K562 (cell line): ENCODE results near the gene PFN3. TPM values are rescaled to one million over a fixed set of nuclear protein-coding genes. Genes with fewer than 3 reads are reported as not detected.

ENCODE experiments used
- ADNP ChIP-seq: fragments of 200-800 bp; sonication (Bioruptor generic); IDR thresholded peaks from 2 replicates; pipeline ENCODE4 v1.6.1; 2016; ENCODE audit warnings: missing genetic modification characterization, missing compliant biosample characterization
- BRF2 ChIP-seq: IDR thresholded peaks from 3 replicates; pipeline ENCODE4 v1.6.1; 2011; ENCODE audit warnings: borderline replicate concordance, mild to moderate bottlenecking; ENCODE audit not compliant: insufficient read length, insufficient read depth
- DMBX1 ChIP-seq: fragments of 250-450 bp; sonication (Bioruptor Pico); IDR thresholded peaks from 2 replicates; pipeline ENCODE4 v1.8.0; 2022; ENCODE audit warnings: inconsistent platforms, mild to moderate bottlenecking, moderate library complexity, borderline replicate concordance
- ETS2 ChIP-seq: IDR thresholded peaks from 2 replicates; pipeline ENCODE4 v1.6.1; 2016; ENCODE audit warnings: borderline replicate concordance, missing genetic modification characterization, mild to moderate bottlenecking, moderate library complexity, missing compliant biosample characterization; ENCODE audit not compliant: poor library complexity, severe bottlenecking
- FOXA1 ChIP-seq: fragments of 450-650 bp; IDR thresholded peaks from 2 replicates; pipeline ENCODE4 v1.6.1; 2016; ENCODE audit warnings: mild to moderate bottlenecking, borderline replicate concordance
- MIER1 ChIP-seq: fragments of 450-650 bp; IDR thresholded peaks from 2 replicates; pipeline ENCODE4 v1.6.1; 2016; ENCODE audit warnings: antibody characterized with exemption, mild to moderate bottlenecking, low read depth
- NUFIP1 ChIP-seq: fragments of 450-650 bp; IDR thresholded peaks from 2 replicates; pipeline ENCODE4 v1.6.1; 2018; ENCODE audit not compliant: partially characterized antibody
- RBM17 ChIP-seq: fragments of 200-400 bp; formaldehyde crosslinking; IDR thresholded peaks from 2 replicates; pipeline ENCODE4 v1.6.1; 2017; ENCODE audit warnings: low read depth, mild to moderate bottlenecking, low read length, borderline replicate concordance
- SIN3A ChIP-seq, 2 experiments: fragments of 150-350 bp in 1 of 2; IDR thresholded peaks; 2 replicates each; pipeline ENCODE4 v1.6.1; 2011 to 2016; ENCODE audit warnings: borderline replicate concordance in 2 of 2, low read depth in 2 of 2, low read length in 2 of 2, mild to moderate bottlenecking in 2 of 2, moderate library complexity in 2 of 2; ENCODE audit not compliant: control insufficient read depth in 1 of 2
- TCFL5 ChIP-seq: fragments of 250-450 bp; sonication (Bioruptor Pico); conservative IDR thresholded peaks from 2 replicates; pipeline ENCODE4 v1.6.1; 2021; ENCODE audit warnings: mild to moderate bottlenecking, moderate library complexity, matching md5 sums
- ZNF232 ChIP-seq: sonication (generic); formaldehyde crosslinking; IDR thresholded peaks from 2 replicates; pipeline ENCODE4 v1.8.0; 2022; ENCODE audit warnings: mild to moderate bottlenecking, missing genetic modification reagents
- ZNF316 ChIP-seq: fragments of 450-650 bp; IDR thresholded peaks from 2 replicates; pipeline ENCODE4 v1.6.1; 2016
- ZNF318 ChIP-seq, 2 experiments: fragments of 450-650 bp; IDR thresholded peaks; 2 replicates each; pipeline ENCODE4 v1.6.1; 2016; ENCODE audit warnings: mild to moderate bottlenecking in 2 of 2, borderline replicate concordance in 1 of 2, low read depth in 1 of 2, moderate library complexity in 1 of 2
- ZSCAN29 ChIP-seq: fragments of 450-650 bp; IDR thresholded peaks from 2 replicates; pipeline ENCODE4 v1.6.1; 2017
- polyA plus RNA-seq, 8 experiments: library from polyadenylated mRNA; depleted of rRNA in 4 of 8; stranded (reverse) in 5 of 8; unstranded in 3 of 8; fragments of >200 nt; fragmentation: Nextera tagmentation in 2 of 8; fragmentation: Illumina TruSeq in 1 of 8; extraction: Ambion mirVana in 2 of 8; extraction: Trizol in 1 of 8; gene quantifications; 2 replicates each; pipeline versions ENCODE4 v1.2.1 to v1.2.3, GENCODE V29; 2011 to 2014; ENCODE audit warnings: inconsistent platforms in 1 of 8, missing spikeins in 1 of 8
- total RNA-seq, 7 experiments: library from RNA; depleted of rRNA in 6 of 7; stranded (reverse); fragments of >200 nt in 6 of 7; fragmentation: Illumina TruSeq in 2 of 7; extraction: Trizol in 2 of 7; gene quantifications; 2 replicates each; pipeline versions ENCODE4 v1.2.1 to v1.2.3, GENCODE V29; 2011 to 2021; ENCODE audit warnings: low replicate concordance in 1 of 7

The PFN3 gene
- total and polyA plus RNA-seq, 9 of the 15 experiments (the other 6 are each of a cell fraction or from before 2014, with no cell fraction given), result not detected

- TF ChIP-seq ZNF318 (IDR thresholded peaks at IDR 0.05; ENCODE audit: borderline replicate concordance in 1 of 2, low read depth in 1 of 2), result no peak
- no peak for TF ChIP-seq ZNF316
- no peak for TF ChIP-seq ETS2 (tag)
- no peak for TF ChIP-seq NUFIP1
- TF ChIP-seq ZSCAN29, result no peak
- no peak for TF ChIP-seq RBM17
- TF ChIP-seq BRF2, result no peak
- peak; percentile 15; the same call in 1 of the 2 replicates for TF ChIP-seq ZNF232
- TF ChIP-seq MIER1, result no peak
- no peak for TF ChIP-seq DMBX1 (CRISPR knock-in tag)
- no peak for TF ChIP-seq TCFL5 (CRISPR knock-in tag)
- TF ChIP-seq SIN3A (IDR thresholded peaks at IDR 0.05; ENCODE audit: borderline replicate concordance in 2 of 2, control insufficient read depth in 1 of 2, low read depth in 2 of 2, low read length in 2 of 2), result peak; percentile 13 to 84; a peak in 2 of 4 replicates
- TF ChIP-seq FOXA1, result no peak
- no peak for TF ChIP-seq ADNP (tag)
These were observed 26.9 kb upstream of the PFN3 start (continued) for GRCh38 chr5:177427211-177427822.
